NT2/D1 (cell line): ENCODE results near the gene KYNU.

ENCODE experiments used
- SUZ12 ChIP-seq: IDR thresholded peaks from 2 replicates; pipeline ENCODE4 v1.6.1; 2011; ENCODE audit not compliant: insufficient read length, insufficient read depth; ENCODE audit errors: extremely low read depth
- YY1 ChIP-seq: IDR thresholded peaks from 2 replicates; pipeline ENCODE4 v1.6.1; 2011; ENCODE audit not compliant: insufficient read length, insufficient read depth
- ZNF274 ChIP-seq: IDR thresholded peaks from 2 replicates; pipeline ENCODE4 v1.6.1; 2011; ENCODE audit warnings: mild to moderate bottlenecking, low read depth, low read length

GRCh38 chr2:142944264-142944663 lies 66.8 kb downstream of the KYNU start:
- TF ChIP-seq YY1 (no peak), SUZ12 (no peak), ZNF274 (no peak)
